Ishikawa (cell line): ENCODE results near the gene FUBP3.

Experiments
- CEBPB ChIP-seq: IDR thresholded peaks from 2 replicates; pipeline ENCODE4 v1.6.1; 2012
- EGR1 ChIP-seq: IDR thresholded peaks from 2 replicates; pipeline ENCODE4 v1.6.1; 2012
- EP300 ChIP-seq: IDR thresholded peaks from 2 replicates; pipeline ENCODE4 v1.6.1; 2012; ENCODE audit warnings: borderline replicate concordance
- REST ChIP-seq: IDR thresholded peaks from 2 replicates; pipeline ENCODE4 v1.6.1; 2012; ENCODE audit warnings: low read depth, mild to moderate bottlenecking
- USF1 ChIP-seq: IDR thresholded peaks from 2 replicates; pipeline ENCODE4 v1.6.1; 2012
- YY1 ChIP-seq: IDR thresholded peaks from 2 replicates; pipeline ENCODE4 v1.6.1; 2012; ENCODE audit warnings: low read depth
- TF ChIP-seq, protein P1 (sequence below): IDR thresholded peaks from 2 replicates; pipeline ENCODE4 v1.6.1; 2012

GRCh38 chr9:130555968-130556367, 23.4 kb upstream of the FUBP3 start:
- TF ChIP-seq, protein P1, sequence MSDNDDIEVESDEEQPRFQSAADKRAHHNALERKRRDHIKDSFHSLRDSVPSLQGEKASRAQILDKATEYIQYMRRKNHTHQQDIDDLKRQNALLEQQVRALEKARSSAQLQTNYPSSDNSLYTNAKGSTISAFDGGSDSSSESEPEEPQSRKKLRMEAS: no peak
- TF ChIP-seq YY1 (no peak), EGR1 (no peak), USF1 (no peak), REST (no peak), EP300 (no peak), CEBPB (no peak)
